ENCODE measurements around the gene EPHB2. TPM values are rescaled to one million over a fixed set of nuclear protein-coding genes. Genes with fewer than 3 reads are reported as not detected.
A peak's percentile ranks its signal among the peaks of the same experiment; 100 is the strongest.

The EPHB2 gene
- total and polyA plus RNA-seq, 11 donors = 0.11 to 6.3 (median 0.70) TPM

DNA sequence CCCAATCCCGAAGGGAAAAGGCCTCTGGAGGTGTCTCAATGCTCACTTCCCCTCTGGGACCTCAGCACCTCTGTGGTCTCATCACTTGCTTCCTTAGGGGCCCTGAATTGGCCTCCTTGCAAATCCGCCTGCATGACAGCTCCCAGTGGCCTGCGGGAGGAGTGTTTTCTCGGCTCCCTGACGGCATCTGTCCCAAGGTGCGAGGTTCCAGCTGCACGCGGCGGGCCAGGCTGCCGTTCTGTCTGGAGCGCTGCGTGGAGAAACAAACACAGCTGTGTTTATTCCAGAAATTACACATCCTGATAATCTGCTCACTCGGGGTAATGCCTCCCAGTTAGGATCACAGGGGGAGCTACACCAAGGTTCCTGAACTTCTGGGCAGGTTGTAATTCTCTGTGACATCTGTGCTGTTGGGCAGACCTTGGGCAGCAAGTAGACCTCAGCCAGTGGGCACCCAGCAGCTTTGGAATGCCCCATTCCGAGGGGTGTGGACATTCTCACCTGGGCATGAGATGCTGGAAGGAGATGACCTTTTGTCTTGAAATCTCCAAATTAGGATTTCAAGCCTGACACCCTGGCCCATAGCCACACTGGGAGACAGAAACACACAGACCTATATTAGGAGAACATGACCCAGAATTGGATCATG is 18.2 kb downstream of the EPHB2 start:
- Histone ChIP-seq H3K27me3 (peaks cover 0 to 22% (median 0%) of the 10 kb centered on the region in 9 donors), H3K4me3 (no peak overlapping the region), H3K9me3 (no peaks in the 10 kb centered on the region), H3K27ac (no peak overlapping the region), H3K36me3 (no peaks in the 10 kb centered on the region), H3K4me1 (no peaks in the 10 kb centered on the region)
- WGBS, 4 donors = 53 to 71% (median 63%) methylated on average over 7 to 14 of the region's 14 CpGs
- no peak for DNase-seq
- no peak for TF ChIP-seq POLR2A (IDR thresholded peaks at IDR 0.05)
- TF ChIP-seq, protein P1, sequence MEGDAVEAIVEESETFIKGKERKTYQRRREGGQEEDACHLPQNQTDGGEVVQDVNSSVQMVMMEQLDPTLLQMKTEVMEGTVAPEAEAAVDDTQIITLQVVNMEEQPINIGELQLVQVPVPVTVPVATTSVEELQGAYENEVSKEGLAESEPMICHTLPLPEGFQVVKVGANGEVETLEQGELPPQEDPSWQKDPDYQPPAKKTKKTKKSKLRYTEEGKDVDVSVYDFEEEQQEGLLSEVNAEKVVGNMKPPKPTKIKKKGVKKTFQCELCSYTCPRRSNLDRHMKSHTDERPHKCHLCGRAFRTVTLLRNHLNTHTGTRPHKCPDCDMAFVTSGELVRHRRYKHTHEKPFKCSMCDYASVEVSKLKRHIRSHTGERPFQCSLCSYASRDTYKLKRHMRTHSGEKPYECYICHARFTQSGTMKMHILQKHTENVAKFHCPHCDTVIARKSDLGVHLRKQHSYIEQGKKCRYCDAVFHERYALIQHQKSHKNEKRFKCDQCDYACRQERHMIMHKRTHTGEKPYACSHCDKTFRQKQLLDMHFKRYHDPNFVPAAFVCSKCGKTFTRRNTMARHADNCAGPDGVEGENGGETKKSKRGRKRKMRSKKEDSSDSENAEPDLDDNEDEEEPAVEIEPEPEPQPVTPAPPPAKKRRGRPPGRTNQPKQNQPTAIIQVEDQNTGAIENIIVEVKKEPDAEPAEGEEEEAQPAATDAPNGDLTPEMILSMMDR (IDR thresholded peaks at IDR 0.05) = no peak
- ATAC-seq = no peak
- intact Hi-C loops (cut with DNase I) = no loop called here

DNA sequence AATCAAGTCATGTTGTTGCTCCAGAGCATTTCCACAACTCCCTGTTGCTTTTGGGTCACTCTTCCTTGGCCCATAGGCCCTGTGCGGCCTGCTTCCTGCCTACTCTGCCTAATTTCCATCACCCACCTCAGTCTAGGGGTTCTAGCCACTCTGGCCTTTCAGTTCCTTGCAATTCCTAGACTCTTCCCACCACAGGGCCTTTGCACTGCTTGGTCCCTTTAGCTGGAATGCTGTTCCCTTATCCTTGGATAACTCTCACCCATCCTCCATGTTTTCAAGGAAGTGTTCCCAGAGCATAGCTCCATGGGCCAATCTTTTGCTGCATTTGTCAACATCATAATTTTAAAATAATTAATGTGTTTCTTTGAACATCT is 18.7 kb downstream of the EPHB2 start:
- no peak overlapping the region for H3K4me3 ChIP-seq
- 87 to 100% (median 93%) methylated on average over 1 of the region's 1 CpG for WGBS, 4 donors
- H3K9me3 ChIP-seq = no peaks in the 10 kb centered on the region
- no peaks in the 10 kb centered on the region for H3K4me1 ChIP-seq
- H3K27me3 ChIP-seq = peaks cover 0 to 22% (median 0%) of the 10 kb centered on the region in 9 donors
- DNase-seq (no peak), ATAC-seq (no peak)
- no peak for TF ChIP-seq POLR2A (IDR thresholded peaks at IDR 0.05)
- TF ChIP-seq, protein P1 (IDR thresholded peaks at IDR 0.05) = no peak
- no peaks in the 10 kb centered on the region for H3K36me3 ChIP-seq
- H3K27ac ChIP-seq = no peak overlapping the region
- intact Hi-C loops (cut with DNase I) = no loop called here

DNA sequence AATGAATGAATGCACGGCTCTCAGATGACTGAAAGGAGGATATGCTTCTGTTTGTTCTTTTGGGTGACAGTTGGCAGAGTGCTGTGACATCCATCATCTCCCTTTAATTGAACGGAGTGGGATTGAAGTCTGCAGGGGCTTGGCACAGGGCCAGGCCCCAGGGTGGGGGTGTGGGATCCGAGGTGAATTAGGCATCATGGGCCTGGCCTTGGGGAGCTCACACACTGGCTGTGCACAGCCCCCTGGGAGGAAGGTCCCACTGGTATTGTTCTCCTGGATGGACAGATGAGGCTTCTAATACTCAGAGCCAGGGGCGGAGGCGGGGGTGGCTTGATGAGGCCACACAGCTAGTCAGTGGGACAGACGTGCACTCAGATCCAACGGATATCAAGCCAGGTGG is 19.3 kb downstream of the EPHB2 start:
- no peaks in the 10 kb centered on the region for H3K4me1 ChIP-seq
- no peak for DNase-seq
- peaks cover 0 to 22% (median 0%) of the 10 kb centered on the region in 9 donors for H3K27me3 ChIP-seq
- intact Hi-C loops (cut with DNase I) = no loop called here
- no peak for ATAC-seq
- 69 to 80% (median 74%) methylated on average over 2 to 7 of the region's 7 CpGs for whole genome bisulfite sequencing, 4 donors
- no peaks in the 10 kb centered on the region for H3K9me3 ChIP-seq
- H3K27ac ChIP-seq = no peak overlapping the region
- no peak for TF ChIP-seq POLR2A (IDR thresholded peaks at IDR 0.05)
- TF ChIP-seq, protein P1 (IDR thresholded peaks at IDR 0.05) = no peak
- H3K36me3 ChIP-seq = no peaks in the 10 kb centered on the region
- H3K4me3 ChIP-seq = no peak overlapping the region

DNA sequence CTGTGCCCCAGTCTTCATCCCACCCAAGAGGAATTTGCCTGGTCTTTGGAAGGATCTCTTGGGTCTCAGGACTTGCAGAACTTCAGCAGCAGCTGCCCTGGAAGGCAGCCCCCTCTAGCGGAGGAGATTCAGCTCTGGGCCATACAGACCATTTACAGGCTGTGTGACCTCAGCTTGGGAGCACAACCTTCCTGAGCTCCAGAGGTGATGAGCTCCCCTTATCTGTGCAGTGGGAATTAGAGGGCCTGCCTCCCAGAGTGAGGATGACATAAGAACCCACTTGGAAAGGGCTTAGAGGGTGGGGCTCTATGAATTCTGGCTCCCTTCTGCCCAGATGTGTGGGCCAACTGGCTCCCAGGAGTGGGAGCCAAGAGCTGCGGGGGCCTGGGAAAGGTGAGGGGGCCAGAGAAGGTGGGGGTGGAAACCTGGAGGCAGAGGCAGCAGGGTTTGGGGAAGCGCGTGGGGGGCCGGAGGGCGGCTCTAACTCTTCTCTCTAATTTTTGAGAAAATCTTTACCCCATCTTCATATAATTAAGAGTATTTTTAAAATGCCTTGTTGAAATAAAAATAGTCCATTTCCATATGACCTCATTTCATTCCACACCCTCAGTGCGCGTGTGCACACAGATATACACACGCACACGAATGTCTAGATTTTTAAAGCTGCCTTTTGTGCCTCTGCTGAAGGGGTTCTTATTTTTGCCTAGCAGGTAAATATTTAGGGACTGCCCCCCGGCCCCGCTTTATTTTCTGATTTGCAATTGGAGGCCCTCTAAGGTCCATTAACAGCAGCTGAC is 21.5 kb downstream of the EPHB2 start:
- intact Hi-C loops (cut with DNase I) = no loop called here

More for the DNA sequence above, 21.5 kb downstream of the EPHB2 start:
- no peak for DNase-seq
- ATAC-seq = peak in 1 of 4 donors; percentile 18
- WGBS, 4 donors = 78 to 84% (median 80%) methylated on average over 11 to 12 of the region's 12 CpGs
- TF ChIP-seq, protein P1 (IDR thresholded peaks at IDR 0.05) = peak in 3 of 12 donors; percentile 20 to 25 (median 22)
- no peak for TF ChIP-seq POLR2A (IDR thresholded peaks at IDR 0.05)
- Histone ChIP-seq H3K4me3 (no peak overlapping the region), H3K9me3 (no peaks in the 10 kb centered on the region), H3K36me3 (no peaks in the 10 kb centered on the region), H3K27ac (no peak overlapping the region), H3K4me1 (no peaks in the 10 kb centered on the region), H3K27me3 (peaks cover 0 to 17% (median 0%) of the 10 kb centered on the region in 9 donors)
